ENCODE results near the gene FIGNL2.

The FIGNL2 gene

GRCh38 chr12:51841727-51842126, 6.8 kb downstream of the FIGNL2 start:
- no peak overlapping the region for H3K4me3 ChIP-seq (ENCODE audit: low read depth, low read length)
- no peak for TF ChIP-seq CTCF (IDR thresholded peaks at IDR 0.05; ENCODE audit: low read depth, low read length, missing control alignments)

GRCh38 chr12:51840966-51841365, 7.6 kb downstream of the FIGNL2 start:
- TF ChIP-seq CTCF (IDR thresholded peaks at IDR 0.05; ENCODE audit: low read depth, low read length, missing control alignments) = no peak
- no peak for DNase-seq (ENCODE audit: low read depth)
- H3K4me3 ChIP-seq (ENCODE audit: low read depth, low read length) = no peak overlapping the region

More at GRCh38 chr12:51841727-51842126, 6.8 kb downstream of the FIGNL2 start:
- no peak for DNase-seq (ENCODE audit: low read depth)

GRCh38 chr12:51839310-51839947, 9.1 kb downstream of the FIGNL2 start:
- H3K4me3 ChIP-seq (ENCODE audit: low read depth, low read length) = no peak overlapping the region
- no peak for DNase-seq (ENCODE audit: low read depth)
- TF ChIP-seq CTCF (IDR thresholded peaks at IDR 0.05; ENCODE audit: low read depth, low read length, missing control alignments) = no peak

- no peak overlapping the region for H3K4me3 ChIP-seq (ENCODE audit: low read depth, low read length)
- DNase-seq (ENCODE audit: low read depth) = no peak
- no peak for TF ChIP-seq CTCF (IDR thresholded peaks at IDR 0.05; ENCODE audit: low read depth, low read length, missing control alignments)
These were observed 9.8 kb downstream of the FIGNL2 start for GRCh38 chr12:51838762-51839161.

GRCh38 chr12:51838036-51838435, 10.5 kb downstream of the FIGNL2 start:
- no peak for TF ChIP-seq CTCF (IDR thresholded peaks at IDR 0.05; ENCODE audit: low read depth, low read length, missing control alignments)
- no peak for DNase-seq (ENCODE audit: low read depth)
- no peak overlapping the region for H3K4me3 ChIP-seq (ENCODE audit: low read depth, low read length)

- TF ChIP-seq CTCF (IDR thresholded peaks at IDR 0.05; ENCODE audit: low read depth, low read length, missing control alignments) = no peak
- no peak overlapping the region for H3K4me3 ChIP-seq (ENCODE audit: low read depth, low read length)
These were observed 11.2 kb downstream of the FIGNL2 start for GRCh38 chr12:51837286-51837685.

GRCh38 chr12:51836827-51837173, 11.7 kb downstream of the FIGNL2 start:
- DNase-seq (ENCODE audit: low read depth) = no peak
- no peak for TF ChIP-seq CTCF (IDR thresholded peaks at IDR 0.05; ENCODE audit: low read depth, low read length, missing control alignments)
- H3K4me3 ChIP-seq (ENCODE audit: low read depth, low read length) = no peak overlapping the region

More at GRCh38 chr12:51837286-51837685, 11.2 kb downstream of the FIGNL2 start:
- DNase-seq (ENCODE audit: low read depth) = no peak

All from GM12864 (cell line).